ENCODE measurements around the gene LYG1. TPM values are rescaled to one million over a fixed set of nuclear protein-coding genes. Genes with fewer than 3 reads are reported as not detected.

The LYG1 gene
- total and polyA plus RNA-seq, 2 of the 13 experiments (the other 11 are each of a cell fraction or from before 2014, with no cell fraction given) = 1.00 to 2.9 TPM

DNA sequence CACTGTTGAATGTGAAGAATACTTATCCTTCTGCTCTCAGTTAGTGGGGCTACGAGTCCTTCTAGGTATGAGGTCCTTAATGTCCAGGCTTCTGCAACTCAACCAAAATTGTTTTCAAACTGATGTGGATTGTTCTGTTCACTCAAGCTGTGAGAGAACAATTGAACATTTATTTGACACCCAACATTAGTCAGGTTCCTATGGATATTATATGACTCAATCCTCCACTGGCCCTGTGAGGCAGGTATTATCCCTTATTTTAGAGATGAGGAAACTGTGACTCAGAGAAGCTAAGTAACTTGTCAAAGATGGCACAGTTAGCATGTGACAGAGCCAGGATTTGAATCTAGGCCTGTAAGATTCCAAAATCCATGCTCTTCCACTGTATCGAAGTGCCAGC, 44.3 kb downstream of the LYG1 start:
- ChIA-PET POLR2A (no interaction called here), CTCF (ENCODE audit: low intra/inter-chr PET ratio, low total read pairs) (no interaction called here)
- DNase-seq (ENCODE audit: low spot score) (no peak), ATAC-seq (no peak), FAIRE-seq (no peak)
- no peak overlapping the region for H2AFZ ChIP-seq (ENCODE audit: low read length)
- 52% methylated on average over 2 of the region's 2 CpGs for WGBS (ENCODE audit: low lambda C conversion rate)
- no peak overlapping the region for H3K9ac ChIP-seq (ENCODE audit: insufficient read depth, low read depth, low read length)
- no TSS peak for BruUV-seq (replicated peaks)
- in situ Hi-C loops (cut with HindIII; ENCODE audit: extremely low pct_ligation_motif_present, low pct_unique_long_range_greater_than_20kb) = no loop called here
- H3K27ac ChIP-seq (ENCODE audit: extremely low read length, insufficient read depth, low read length) = no peak overlapping the region
- H3K4me3 ChIP-seq (replicated peaks in 1 of 3; ENCODE audit: insufficient read depth in 1 of 3, low read depth in 2 of 3, low read length in 3 of 3) = no peak overlapping the region
- intact Hi-C loops (cut with micrococcal nuclease; ENCODE audit: unreplicated experiment) = no loop called here
- no peaks in the 10 kb centered on the region for H3K4me1 ChIP-seq (ENCODE audit: insufficient read depth, low read length)
- no peaks in the 10 kb centered on the region for H3K79me2 ChIP-seq (ENCODE audit: insufficient read depth, low read length)
- H4K20me1 ChIP-seq (ENCODE audit: insufficient read depth, low read length) = no peaks in the 10 kb centered on the region
- H3K4me2 ChIP-seq (ENCODE audit: low read depth, low read length) = no peak overlapping the region
- H3K27me3 ChIP-seq (ENCODE audit: control insufficient read depth in 1 of 2, insufficient read depth in 2 of 2, low read length in 2 of 2) = no peaks in the 10 kb centered on the region
- no peaks in the 10 kb centered on the region for H3K9me3 ChIP-seq (ENCODE audit: low read length)
- H3K36me3 ChIP-seq (replicated peaks in 1 of 2; ENCODE audit: control insufficient read depth in 1 of 2, insufficient read depth in 2 of 2, low read length in 2 of 2) = no peaks in the 10 kb centered on the region
- no peak for TF ChIP-seq ZNF749 (CRISPR knock-in tag; IDR thresholded peaks at IDR 0.05; ENCODE audit: borderline replicate concordance)
- TF ChIP-seq, protein P1, sequence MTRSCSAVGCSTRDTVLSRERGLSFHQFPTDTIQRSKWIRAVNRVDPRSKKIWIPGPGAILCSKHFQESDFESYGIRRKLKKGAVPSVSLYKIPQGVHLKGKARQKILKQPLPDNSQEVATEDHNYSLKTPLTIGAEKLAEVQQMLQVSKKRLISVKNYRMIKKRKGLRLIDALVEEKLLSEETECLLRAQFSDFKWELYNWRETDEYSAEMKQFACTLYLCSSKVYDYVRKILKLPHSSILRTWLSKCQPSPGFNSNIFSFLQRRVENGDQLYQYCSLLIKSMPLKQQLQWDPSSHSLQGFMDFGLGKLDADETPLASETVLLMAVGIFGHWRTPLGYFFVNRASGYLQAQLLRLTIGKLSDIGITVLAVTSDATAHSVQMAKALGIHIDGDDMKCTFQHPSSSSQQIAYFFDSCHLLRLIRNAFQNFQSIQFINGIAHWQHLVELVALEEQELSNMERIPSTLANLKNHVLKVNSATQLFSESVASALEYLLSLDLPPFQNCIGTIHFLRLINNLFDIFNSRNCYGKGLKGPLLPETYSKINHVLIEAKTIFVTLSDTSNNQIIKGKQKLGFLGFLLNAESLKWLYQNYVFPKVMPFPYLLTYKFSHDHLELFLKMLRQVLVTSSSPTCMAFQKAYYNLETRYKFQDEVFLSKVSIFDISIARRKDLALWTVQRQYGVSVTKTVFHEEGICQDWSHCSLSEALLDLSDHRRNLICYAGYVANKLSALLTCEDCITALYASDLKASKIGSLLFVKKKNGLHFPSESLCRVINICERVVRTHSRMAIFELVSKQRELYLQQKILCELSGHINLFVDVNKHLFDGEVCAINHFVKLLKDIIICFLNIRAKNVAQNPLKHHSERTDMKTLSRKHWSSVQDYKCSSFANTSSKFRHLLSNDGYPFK (CRISPR knock-in tag; IDR thresholded peaks at IDR 0.05; ENCODE audit: borderline replicate concordance) = no peak
- no peak for TF ChIP-seq CBFB (CRISPR knock-in tag; IDR thresholded peaks at IDR 0.05)
- TF ChIP-seq ZNF432 (CRISPR knock-in tag; IDR thresholded peaks at IDR 0.05; ENCODE audit: borderline replicate concordance) = no peak
- no peak for TF ChIP-seq HDAC2 (CRISPR knock-in tag; IDR thresholded peaks at IDR 0.05)
- TF ChIP-seq, protein P2, sequence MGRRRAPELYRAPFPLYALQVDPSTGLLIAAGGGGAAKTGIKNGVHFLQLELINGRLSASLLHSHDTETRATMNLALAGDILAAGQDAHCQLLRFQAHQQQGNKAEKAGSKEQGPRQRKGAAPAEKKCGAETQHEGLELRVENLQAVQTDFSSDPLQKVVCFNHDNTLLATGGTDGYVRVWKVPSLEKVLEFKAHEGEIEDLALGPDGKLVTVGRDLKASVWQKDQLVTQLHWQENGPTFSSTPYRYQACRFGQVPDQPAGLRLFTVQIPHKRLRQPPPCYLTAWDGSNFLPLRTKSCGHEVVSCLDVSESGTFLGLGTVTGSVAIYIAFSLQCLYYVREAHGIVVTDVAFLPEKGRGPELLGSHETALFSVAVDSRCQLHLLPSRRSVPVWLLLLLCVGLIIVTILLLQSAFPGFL (CRISPR knock-in tag; IDR thresholded peaks at IDR 0.05) = no peak
- no peak for TF ChIP-seq ZNF570 (CRISPR knock-in tag; IDR thresholded peaks at IDR 0.05; ENCODE audit: borderline replicate concordance)
- no peak for TF ChIP-seq DR1 (CRISPR knock-in tag; IDR thresholded peaks at IDR 0.05)
- TF ChIP-seq ZBTB7A (CRISPR knock-in tag; IDR thresholded peaks at IDR 0.05) = no peak
- TF ChIP-seq PTBP1 (IDR thresholded peaks at IDR 0.05; ENCODE audit: low read depth, low read length, poor library complexity, severe bottlenecking) = no peak
- no peak for TF ChIP-seq SP140L (CRISPR knock-in tag; IDR thresholded peaks at IDR 0.05; ENCODE audit: borderline replicate concordance)
- no peak for TF ChIP-seq ZNF567 (CRISPR knock-in tag; IDR thresholded peaks at IDR 0.05; ENCODE audit: borderline replicate concordance)
- TF ChIP-seq NBN (conservative IDR thresholded peaks at IDR 0.05) = no peak
- TF ChIP-seq, protein P3, sequence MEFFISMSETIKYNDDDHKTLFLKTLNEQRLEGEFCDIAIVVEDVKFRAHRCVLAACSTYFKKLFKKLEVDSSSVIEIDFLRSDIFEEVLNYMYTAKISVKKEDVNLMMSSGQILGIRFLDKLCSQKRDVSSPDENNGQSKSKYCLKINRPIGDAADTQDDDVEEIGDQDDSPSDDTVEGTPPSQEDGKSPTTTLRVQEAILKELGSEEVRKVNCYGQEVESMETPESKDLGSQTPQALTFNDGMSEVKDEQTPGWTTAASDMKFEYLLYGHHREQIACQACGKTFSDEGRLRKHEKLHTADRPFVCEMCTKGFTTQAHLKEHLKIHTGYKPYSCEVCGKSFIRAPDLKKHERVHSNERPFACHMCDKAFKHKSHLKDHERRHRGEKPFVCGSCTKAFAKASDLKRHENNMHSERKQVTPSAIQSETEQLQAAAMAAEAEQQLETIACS (CRISPR knock-in tag; IDR thresholded peaks at IDR 0.05) = no peak
